GM19463 (cell line): ENCODE data around the gene PIAS3.
"Not testable (repeated sequence)": the region's sequence is repeated elsewhere in the genome, so short reads cannot be mapped to it uniquely, and the experiment has no call there.

ENCODE experiments used
- ATAC-seq: cut with Tn5 transposase; IDR thresholded peaks from one replicate; pipeline ENCODE4 v1.9.1; 2021; ENCODE audit warnings: mild to moderate bottlenecking, moderate library complexity; ENCODE audit not compliant: unreplicated experiment

Gene PIAS3

GRCh38 chr1:145826030-145826429 is 32.9 kb downstream of the PIAS3 start:
- ATAC-seq: no peak

- ATAC-seq: no peak
Measured at GRCh38 chr1:145824499-145824842, 34.4 kb downstream of the PIAS3 start.

- peak; percentile 87 for ATAC-seq
Measured at GRCh38 chr1:145823565-145824498, 35.0 kb downstream of the PIAS3 start, which contains the start of the genes POLR3C and RNF115. TSS of gene POLR3C (plus strand) at chr1:145824200. CDS start at chr1:145825777, 1,577 bp downstream. TSS of gene RNF115 (minus strand) at chr1:145824095. CDS start at chr1:145823873, 222 bp downstream.

- not testable (repeated sequence) for ATAC-seq
Measured at GRCh38 chr1:145822779-145823331, 36.0 kb downstream of the PIAS3 start.

- not testable (repeated sequence) for ATAC-seq
Measured at GRCh38 chr1:145818095-145818494, 40.8 kb downstream of the PIAS3 start.

GRCh38 chr1:145812977-145813810 is 45.7 kb downstream of the PIAS3 start:
- not testable (repeated sequence) for ATAC-seq

- no peak for ATAC-seq
Measured at GRCh38 chr1:145806844-145807243, 52.0 kb downstream of the PIAS3 start.

- no peak for ATAC-seq
Measured at GRCh38 chr1:145806408-145806807, 52.5 kb downstream of the PIAS3 start.

GRCh38 chr1:145805057-145805456 is 53.8 kb downstream of the PIAS3 start:
- no peak for ATAC-seq

GRCh38 chr1:145804235-145805045 is 54.4 kb downstream of the PIAS3 start:
- no peak for ATAC-seq

GRCh38 chr1:145799806-145800205 is 59.1 kb downstream of the PIAS3 start:
- ATAC-seq: no peak
